HG03097 (cell line): ENCODE results near the gene PROK1.

ENCODE experiments used
- ATAC-seq: cut with Tn5 transposase; IDR thresholded peaks from one replicate; pipeline ENCODE4 v1.9.1; 2021; ENCODE audit not compliant: unreplicated experiment, low FRiP score

Gene PROK1

DNA sequence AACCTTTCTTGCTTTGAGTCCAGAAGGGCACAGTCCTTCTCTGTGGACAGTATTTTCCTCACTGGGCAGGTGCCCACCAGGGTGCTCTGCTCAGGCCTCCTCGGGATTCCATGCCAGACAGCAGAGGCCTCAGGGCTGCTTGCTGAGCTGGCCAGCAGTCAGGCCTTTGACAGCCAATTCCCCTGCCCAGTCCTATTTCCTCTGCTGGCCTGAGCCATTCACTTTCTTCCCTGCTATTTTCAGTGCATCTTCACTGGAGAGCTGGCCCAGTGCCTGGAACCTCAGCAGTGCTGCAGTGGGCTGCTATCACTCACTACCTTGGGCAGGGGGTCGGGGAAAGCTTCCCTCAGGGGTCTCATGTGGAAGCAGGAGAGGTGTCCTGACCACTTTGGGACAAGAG lies 34.8 kb downstream of the PROK1 start:
- no peak for ATAC-seq

DNA sequence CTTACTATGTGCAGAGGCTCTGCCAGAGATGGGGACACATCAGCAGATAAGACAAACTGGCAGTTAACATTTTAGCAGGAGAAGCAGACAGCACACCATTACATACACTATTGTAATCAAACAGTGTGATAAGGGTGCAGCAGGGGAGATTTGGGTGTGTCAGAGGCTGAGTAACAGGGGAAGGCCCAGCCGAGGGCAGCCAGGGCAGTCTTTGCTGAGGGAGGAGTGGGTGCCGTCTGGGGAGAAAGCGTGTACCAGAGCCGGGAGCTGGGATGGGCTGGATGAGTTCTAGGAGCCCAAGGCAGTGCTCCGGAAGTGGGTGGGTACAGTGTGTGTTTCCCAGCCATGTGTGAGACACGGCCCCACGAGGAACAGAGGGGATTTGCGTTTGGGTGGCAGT lies 36.8 kb downstream of the PROK1 start:
- no peak for ATAC-seq

DNA sequence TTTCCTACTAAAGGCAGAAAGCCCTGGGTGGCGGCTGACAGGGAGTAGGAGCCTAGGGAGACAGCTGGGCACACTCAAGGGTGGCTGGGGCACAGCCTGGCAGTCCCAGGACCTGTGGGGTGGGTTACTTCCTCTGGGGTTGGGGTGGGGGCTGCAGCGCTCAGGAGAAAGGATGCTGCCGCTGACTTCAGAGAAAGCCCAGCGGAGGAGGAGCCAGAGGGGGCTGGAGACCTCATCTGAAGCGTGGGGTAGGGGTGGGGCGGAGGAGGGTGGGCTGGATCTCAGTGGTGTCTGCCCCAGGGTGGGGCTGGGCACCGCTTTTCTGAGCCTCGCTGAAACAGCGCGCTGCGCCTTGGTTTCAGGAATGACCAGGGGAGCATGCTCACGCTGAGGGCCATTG lies 37.2 kb downstream of the PROK1 start:
- ATAC-seq = no peak

DNA sequence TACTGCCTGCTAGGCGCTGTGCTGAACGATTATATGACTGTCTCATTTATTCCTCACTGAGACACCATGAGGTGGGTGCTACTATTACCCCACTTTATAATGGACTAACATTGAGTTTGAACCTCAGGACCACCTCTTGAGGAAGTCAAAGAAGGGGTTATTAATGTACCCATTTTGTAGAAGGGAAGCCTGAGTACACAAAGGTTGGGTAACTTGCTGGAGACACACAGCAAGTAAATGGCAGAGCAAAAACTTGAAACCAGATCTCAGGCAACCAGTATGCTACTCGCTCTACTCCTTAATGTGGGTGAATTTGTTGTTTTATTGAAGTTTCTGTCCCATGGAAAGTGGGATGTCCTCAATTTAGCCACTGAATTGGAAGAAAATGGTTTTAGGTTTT lies 37.9 kb downstream of the PROK1 start:
- ATAC-seq = no peak

DNA sequence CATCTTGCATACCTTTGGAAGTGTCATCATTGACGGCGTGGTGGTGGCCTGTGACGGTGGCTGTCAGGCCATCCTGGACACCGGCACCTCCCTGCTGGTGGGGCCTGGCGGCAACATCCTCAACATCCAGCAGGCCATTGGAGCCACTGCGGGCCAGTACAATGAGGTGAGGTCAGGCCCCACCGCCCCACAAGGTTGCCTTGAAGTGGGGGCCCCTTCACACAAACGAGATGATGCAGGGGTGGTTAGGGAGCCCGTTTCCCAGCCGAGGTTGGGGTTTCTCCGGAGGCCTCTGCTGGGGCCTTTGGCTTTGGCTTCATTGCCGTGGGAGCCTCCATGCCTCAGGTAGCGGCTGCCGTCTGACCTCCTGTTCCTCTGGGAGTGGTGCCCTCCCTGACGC lies 38.5 kb downstream of the PROK1 start:
- ATAC-seq = no peak

DNA sequence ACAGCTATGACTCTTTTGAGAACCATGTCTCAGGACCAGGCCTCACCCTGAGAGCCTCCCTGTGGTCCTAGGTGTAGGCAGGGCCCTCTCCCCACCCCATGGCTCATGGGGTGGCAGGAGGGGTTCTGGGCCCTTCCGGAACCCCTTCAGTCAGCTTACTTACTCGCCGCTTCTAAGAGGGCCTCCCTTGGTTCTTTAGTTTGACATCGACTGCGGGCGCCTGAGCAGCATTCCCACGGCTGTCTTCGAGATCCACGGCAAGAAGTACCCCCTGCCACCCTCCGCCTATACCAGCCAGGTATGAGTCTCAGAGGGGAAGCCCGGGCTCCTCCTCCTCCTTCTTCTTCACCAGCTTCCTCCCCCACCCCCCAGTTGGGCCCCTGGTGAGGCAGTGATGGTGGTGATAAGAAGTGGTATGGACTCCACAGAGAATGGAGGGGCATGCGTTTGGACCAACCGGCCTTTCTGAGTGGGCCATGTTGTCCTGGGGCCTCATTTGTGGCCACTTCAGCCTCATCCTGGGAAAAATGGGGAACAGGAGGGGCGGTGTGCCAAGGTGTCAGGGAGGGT lies 39.1 kb downstream of the PROK1 start:
- no peak for ATAC-seq

DNA sequence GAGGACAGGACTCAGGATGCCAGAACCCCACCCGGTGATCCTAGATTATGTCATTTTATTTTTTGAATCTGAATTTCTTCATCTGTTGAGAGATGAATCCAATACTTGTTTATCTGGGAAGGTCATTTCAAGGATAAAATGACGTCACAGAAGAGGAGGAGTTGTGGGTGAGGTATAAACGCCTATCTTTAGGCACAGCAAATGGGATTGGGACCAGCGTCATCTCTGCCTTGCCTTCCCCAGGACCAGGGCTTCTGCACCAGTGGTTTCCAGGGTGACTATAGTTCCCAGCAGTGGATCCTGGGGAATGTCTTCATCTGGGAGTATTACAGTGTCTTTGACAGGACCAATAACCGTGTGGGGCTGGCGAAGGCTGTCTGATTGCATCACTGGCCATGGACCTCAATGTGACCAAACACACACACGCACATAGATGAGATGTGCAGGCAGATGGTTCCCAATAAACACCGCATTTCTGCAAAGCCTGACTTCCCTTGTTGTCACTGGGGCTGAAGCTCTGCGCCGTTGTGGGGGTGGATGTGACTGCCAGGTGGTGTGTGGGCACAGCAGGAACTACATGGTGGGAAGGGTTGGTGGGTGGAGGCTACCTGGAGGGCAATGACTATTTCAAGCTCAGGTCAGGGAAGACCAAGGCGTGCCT lies 40.0 kb downstream of the PROK1 start:
- no peak for ATAC-seq

DNA sequence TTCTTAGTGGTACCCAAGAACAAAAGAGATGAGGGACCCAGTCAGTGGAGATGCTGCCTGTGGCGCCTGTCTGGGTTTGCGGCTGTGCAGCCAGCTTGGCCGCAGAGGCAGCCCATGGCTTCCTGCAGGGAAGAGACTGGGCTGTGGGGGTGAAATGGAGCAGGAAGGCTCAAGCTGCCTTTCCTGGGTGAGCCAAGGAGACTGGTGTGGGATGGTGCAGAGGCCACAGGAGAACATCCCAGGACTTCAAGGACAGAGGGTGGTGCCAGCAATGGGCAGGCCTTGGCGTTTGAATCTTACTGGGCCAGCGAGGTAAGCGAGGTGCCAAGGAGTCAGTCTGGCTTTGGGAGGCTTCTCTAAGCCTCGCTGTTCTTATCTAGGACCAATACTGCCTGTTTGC lies 41.6 kb downstream of the PROK1 start:
- no peak for ATAC-seq

DNA sequence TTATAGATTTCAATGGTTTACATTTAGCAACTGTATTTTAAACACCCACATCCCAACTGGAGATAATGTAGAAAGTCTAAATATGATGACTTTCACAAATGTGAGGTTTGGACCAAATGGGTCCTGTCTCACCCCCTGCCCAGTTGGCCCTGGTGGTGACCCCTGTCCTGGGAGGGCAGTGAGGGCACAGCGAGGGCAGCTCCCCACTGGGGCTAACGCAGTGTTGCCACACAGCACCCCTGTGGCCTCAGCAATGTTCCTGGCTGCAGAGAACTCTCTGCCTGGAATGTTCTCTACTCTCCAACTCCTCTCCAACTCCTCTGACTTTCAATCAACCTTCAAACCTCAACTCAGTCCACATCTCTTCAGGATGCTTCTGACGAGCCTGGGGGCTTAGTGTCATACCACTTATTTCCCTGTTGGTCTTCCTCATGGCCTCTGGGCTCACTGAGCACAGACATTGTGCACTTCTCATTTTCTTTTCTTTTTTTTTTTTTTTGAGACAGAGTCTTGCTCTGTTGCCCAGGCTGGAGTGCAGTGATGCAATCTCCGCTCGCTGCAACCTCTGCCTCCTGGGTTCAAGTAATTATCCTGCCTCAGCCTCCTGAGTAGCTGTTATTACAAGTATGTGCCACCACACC lies 42.2 kb downstream of the PROK1 start:
- ATAC-seq = no peak

DNA sequence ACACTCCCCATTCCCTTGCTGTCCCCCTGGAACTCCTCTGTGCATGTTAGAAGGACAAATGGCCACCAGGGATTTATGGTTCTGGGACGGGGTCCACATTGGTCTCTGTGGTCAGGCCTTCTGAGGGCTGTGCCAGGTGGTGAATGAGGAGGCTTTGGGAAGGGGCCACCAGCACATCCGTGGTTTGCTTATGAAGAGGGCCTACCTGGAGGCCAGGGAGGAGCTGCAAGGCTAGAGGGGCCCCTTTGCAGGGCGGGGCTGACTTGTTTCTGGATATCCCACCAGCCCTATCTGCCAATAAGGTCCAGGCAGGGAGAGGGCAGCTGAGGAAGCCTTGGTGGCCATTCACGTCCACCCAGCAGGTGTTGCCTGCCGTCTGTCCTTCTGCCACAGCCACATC lies 43.1 kb downstream of the PROK1 start:
- ATAC-seq = no peak

DNA sequence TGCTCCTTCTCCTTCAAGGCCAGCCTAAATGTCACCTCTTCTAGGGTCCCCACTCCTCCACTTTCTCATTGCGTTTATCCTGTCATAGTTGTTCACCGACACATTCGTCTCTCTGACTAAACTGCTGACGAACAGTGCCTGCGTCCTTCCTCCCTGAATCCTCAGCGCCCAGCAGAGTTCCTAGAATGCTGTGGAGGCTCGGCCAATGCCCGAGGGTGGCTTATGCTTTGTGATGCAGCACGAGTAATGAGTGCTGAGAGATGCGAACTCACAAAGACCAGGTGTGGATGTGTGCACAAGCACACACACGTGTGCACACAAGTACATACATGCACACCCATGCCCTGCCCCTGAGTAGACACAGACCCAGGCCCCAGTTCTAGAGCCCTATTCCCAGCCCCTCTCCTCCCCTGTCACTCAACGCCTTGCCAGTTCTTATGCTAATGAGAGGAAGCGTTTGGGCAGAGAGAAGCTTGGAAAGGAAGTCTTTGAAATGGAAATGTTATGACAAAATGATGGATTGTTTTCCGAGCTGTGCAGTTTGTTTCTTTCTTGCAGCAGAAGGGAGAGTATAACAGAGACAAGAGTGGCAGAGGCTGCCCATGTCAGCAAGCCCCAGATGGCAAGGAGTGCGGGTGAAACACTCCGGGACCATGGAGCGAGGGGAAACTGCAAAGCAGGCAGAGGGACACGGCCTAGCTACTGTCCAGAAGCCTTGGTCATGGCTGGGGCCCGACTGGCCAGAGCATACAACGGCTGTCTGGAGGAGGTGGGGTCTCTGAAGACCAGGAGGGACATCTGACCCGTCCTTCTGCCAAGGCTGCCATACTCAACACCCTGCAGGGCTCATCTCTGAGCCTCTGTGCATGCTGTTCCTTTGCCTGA lies 43.8 kb downstream of the PROK1 start:
- no peak for ATAC-seq

DNA sequence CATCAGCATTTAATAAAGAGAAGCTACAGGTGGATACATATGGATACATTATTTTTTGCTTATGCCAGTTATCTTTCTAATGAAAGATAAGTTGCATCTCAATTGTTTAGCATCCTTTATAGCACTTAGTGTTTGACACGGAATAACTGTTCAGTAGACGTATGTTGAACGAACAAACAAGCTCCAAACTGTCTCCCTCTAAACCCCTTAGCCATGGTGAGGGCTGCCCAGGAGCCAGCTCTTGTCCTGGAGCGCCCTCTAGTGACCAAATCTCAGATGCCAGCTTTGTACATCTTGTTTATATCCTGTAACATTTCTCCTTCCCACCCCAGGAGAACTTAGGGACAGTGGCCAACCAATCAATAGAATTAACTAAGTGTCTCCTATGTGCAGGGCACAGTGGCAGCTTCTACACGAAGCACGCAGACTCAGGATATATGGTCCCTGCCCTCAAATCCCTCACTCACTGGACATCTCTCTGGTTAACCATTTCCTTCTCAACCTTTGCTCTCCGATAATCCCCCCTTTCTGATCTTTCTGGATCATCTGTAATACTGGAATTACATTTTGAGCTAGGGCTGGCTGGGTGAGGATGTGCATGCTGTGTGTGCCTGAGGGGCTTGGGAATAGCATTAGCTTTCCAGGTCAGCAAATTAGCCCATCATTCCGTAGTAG lies 45.1 kb downstream of the PROK1 start:
- ATAC-seq = no peak

DNA sequence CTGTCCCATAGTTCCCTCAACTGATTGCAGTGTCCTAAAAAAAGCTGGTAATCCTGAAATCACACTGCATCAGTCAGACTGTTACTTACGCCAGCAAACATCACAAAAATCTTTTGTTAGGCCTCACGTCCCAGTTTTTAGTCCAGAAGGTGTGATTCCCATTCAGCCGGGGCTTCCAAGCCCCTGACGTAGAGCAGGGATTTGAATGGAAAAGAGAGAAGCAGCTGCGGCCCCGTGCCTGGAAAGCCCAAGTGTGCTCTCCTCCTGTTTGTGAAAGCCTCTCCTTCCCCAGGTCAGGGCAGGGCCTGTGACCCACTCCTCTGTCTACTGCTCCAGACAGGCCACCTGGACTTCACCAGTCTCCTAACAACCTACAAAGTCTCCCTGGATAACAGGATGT lies 47.3 kb downstream of the PROK1 start:
- ATAC-seq = no peak

DNA sequence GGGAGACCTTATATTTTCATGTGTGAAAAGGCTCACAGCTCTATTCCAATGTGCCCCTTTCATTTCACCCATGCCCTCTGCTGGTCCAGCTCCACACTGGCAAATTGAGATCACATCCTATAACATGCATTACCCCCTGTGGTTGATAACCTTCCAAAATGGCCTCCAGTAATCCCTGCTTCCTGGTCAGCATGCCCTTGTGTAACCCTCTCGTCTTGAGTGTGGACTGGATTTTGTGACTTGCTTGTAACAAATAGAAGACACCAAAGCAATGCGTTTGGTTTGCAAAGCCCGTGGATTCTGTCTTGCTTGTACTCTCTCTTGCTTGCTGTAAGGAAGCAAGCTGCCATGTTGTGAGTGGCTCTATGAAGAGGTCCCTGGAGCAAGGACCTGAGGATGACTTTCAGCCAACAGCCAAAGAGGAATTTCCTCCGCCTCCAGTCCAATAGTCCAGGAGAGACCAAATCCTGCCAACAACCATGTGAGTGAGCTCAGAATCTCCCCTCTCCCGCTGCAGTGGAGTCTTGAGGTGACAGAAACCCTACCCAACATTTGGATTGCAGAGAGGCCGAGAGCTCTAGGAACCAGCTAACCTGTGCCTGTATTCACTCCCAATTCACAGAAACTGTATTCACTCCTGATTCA lies 50.7 kb downstream of the PROK1 start:
- ATAC-seq = no peak

DNA sequence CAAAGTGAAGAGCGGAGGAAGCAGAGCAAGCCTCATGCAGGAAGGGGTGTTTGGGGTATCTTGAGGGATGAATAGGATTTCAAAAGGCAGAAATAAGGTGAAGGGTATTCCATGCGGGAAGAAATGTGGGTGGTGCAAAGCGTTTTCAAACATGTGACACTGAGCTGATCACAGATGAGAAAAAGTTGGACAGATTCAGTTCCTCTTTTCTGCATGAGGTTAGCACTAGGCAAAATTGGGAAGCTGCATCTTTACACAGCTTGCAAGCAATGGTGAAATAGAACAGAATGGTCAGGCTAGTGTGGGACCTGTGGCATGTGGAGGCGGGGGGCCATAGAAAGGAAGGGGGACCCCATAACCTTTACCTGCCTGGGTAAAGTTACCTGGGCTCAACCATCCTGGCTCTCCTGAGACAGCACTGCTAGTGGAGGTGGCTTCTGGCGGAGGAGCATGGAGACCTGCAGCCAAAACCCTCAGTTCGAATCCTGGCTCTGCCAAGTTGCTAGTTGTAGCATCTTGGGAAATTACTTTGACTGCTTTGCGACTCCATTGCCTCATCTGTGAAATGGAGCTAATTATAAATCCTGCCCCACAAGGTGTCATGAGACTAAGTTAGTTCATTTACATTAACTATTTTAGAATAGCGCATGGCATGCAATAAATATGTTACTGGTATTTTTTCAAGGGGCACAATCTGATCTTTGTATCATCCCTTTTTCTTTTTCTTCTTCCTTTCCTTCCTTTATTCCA lies 51.6 kb downstream of the PROK1 start:
- ATAC-seq = no peak

DNA sequence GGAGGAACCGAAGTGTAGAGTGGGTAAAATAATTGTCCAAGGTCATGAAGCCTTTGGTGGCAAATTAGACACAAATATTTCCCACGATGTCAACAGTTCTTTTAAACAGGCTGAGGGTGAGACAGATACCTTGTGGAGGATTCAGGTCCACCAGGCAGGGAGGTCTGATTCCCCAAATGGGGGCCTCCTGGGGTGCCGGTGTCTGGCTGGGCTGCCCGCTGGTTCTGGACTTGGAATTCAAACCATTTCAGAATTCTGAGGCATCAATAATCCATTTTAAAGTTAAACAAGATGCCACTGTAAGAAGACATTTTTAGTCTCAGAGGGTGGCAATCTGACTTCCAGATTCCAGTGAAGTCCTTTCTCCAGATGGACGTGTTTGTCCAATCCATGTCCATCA lies 52.5 kb downstream of the PROK1 start:
- ATAC-seq = no peak

DNA sequence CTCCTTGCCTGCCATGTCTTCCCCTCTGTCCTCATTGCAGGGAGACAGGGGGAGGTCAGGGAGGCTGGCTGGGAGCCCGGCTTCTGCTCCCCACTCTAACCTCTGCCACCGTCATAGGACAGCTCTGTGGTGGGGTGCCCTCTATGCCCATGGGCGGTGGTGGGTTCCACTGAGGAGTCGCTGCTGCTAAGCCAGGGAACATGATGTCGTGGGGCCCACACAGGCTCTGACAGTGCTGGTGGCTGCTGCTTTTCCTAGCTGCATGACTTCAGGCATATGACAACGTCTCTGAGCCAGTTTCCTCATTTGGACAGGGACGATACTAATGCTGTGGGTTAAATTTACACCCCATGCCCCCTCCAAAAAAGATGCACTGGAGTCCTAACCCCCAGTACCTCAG lies 53.3 kb downstream of the PROK1 start:
- ATAC-seq = no peak

DNA sequence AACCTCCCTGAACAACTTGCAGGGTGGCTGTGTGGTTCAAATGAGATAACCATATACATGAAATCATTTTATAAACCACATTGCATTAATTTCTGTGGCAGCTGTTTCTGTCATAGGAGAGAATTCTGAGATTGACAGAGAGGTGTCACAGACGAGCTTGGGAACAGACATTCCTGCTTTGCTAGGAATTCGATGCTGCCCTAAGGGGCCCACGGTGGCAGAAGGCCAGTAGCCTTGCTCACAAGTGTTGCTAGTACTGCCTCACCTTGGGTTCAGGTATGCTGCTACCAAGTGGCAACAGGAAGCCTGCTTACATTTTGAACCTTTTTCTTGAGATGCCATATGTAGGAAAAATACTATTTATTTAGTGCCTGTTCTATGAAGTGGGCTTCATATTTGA lies 54.6 kb downstream of the PROK1 start:
- ATAC-seq = no peak

DNA sequence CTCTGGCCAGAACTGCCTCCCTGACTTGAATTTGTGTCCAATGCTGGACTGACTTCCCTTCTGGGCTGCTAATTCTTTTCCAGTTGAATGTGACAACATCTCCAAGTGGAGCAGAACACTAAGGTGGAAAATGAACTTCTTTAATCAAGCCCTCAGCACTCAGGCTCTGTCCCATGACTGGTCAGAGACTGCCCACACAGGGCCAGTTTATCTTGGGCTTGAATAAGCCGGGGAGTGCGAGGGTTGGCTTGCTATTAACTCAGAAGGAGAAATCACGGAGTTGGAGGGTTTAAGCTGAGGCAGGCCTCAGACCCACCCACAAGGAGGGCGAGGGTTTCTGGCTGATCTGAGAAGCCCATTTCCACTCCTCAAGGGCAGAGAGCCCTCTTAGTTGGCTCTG lies 55.6 kb downstream of the PROK1 start:
- no peak for ATAC-seq
